WTC11 (cell line): ENCODE measurements around the gene CACHD1. TPM values are rescaled to one million over a fixed set of nuclear protein-coding genes. Genes with fewer than 3 reads are reported as not detected.

Experiments used
- ATAC-seq: fragments of 200-7000 bp; cut with Tn5 transposase; 2 replicates; pipeline ENCODE4 v1.10.0; 2021; ENCODE audit warnings: mild to moderate bottlenecking, moderate library complexity
- CTCF ChIA-PET: fragments of 300-600 bp; sonication (Branson Sonifier 250); formaldehyde crosslinking; loops from one replicate; lab custom pipeline; 2021; ENCODE audit warnings: antibody characterized with exemption; lab: Charles Lee
- POLR2A ChIA-PET: fragments of 350-600 bp; sonication (Branson Sonifier 250); formaldehyde crosslinking; loops from one replicate; lab custom pipeline; 2021; ENCODE audit warnings: antibody characterized with exemption; lab: Charles Lee
- DNase-seq: peaks from one replicate; pipeline ENCODE4 v3.0.0; 2021; ENCODE audit warnings: low spot score
- H3K27ac Mint-ChIP-seq: 2 replicates; pipeline ENCODE4 v1.8.0; 2021; ENCODE audit warnings: mixed read lengths
- H3K27me3 Mint-ChIP-seq: 2 replicates; pipeline ENCODE4 v1.8.0; 2021; ENCODE audit warnings: low read depth, mild to moderate bottlenecking, moderate library complexity, mixed read lengths
- H3K36me3 Mint-ChIP-seq: 2 replicates; pipeline ENCODE4 v1.8.0; 2021; ENCODE audit warnings: mixed read lengths
- H3K4me1 Mint-ChIP-seq: 2 replicates; pipeline ENCODE4 v1.8.0; 2022; ENCODE audit warnings: mixed read lengths
- H3K4me3 Mint-ChIP-seq: 2 replicates; pipeline ENCODE4 v1.8.0; 2021; ENCODE audit warnings: mild to moderate bottlenecking, moderate library complexity, mixed read lengths
- H3K9me3 Mint-ChIP-seq: 2 replicates; pipeline ENCODE4 v1.8.0; 2021; ENCODE audit warnings: mixed read lengths
- ATF6 ChIP-seq: sonication (generic); formaldehyde crosslinking; IDR thresholded peaks from 2 replicates; pipeline ENCODE4 v1.8.1; 2023; ENCODE audit warnings: mild to moderate bottlenecking, missing genetic modification reagents
- EMX1 ChIP-seq: fragments of 250-450 bp; sonication (Bioruptor Pico); IDR thresholded peaks from 2 replicates; pipeline ENCODE4 v1.8.0; 2021; ENCODE audit warnings: mild to moderate bottlenecking
- ERG ChIP-seq: fragments of 250-450 bp; sonication (Bioruptor Pico); IDR thresholded peaks from 2 replicates; pipeline ENCODE4 v1.8.0; 2021; ENCODE audit warnings: mild to moderate bottlenecking
- FOXP4 ChIP-seq: sonication (generic); formaldehyde crosslinking; IDR thresholded peaks from 2 replicates; pipeline ENCODE4 v1.8.0; 2022; ENCODE audit warnings: mild to moderate bottlenecking, missing genetic modification reagents
- HMGA2 ChIP-seq: fragments of 250-450 bp; sonication (Bioruptor Pico); IDR thresholded peaks from 2 replicates; pipeline ENCODE4 v1.4.0; 2021; ENCODE audit warnings: mild to moderate bottlenecking, moderate library complexity
- JAZF1 ChIP-seq: fragments of 250-450 bp; sonication (Bioruptor Pico); IDR thresholded peaks from 2 replicates; pipeline ENCODE4 v1.9.0; 2021; ENCODE audit warnings: moderate library complexity, mild to moderate bottlenecking, inconsistent platforms
- MAX ChIP-seq: sonication (generic); formaldehyde crosslinking; IDR thresholded peaks from 2 replicates; pipeline ENCODE4 v1.8.0; 2022; ENCODE audit warnings: mild to moderate bottlenecking, missing genetic modification reagents
- PRRX2 ChIP-seq: fragments of 250-450 bp; sonication (Bioruptor Pico); IDR thresholded peaks from 2 replicates; pipeline ENCODE4 v1.8.0; 2021; ENCODE audit warnings: mild to moderate bottlenecking
- RELA ChIP-seq: sonication (generic); formaldehyde crosslinking; IDR thresholded peaks from 2 replicates; pipeline ENCODE4 v1.8.1; 2022; ENCODE audit warnings: missing genetic modification reagents, mild to moderate bottlenecking, borderline replicate concordance
- RORB ChIP-seq: fragments of 250-450 bp; sonication (Bioruptor Pico); IDR thresholded peaks from 2 replicates; pipeline ENCODE4 v1.9.0; 2021; ENCODE audit warnings: mild to moderate bottlenecking
- STAT6 ChIP-seq: sonication (generic); formaldehyde crosslinking; conservative IDR thresholded peaks from 2 replicates; pipeline ENCODE4 v1.8.1; 2023; ENCODE audit warnings: mild to moderate bottlenecking, low read depth, missing genetic modification reagents, moderate library complexity
- TCF7 ChIP-seq: sonication (generic); formaldehyde crosslinking; IDR thresholded peaks from 2 replicates; pipeline ENCODE4 v1.8.0; 2022; ENCODE audit warnings: mild to moderate bottlenecking, low read depth, missing genetic modification reagents, moderate library complexity
- ZBTB21 ChIP-seq: sonication (generic); formaldehyde crosslinking; IDR thresholded peaks from 2 replicates; pipeline ENCODE4 v1.8.1; 2023; ENCODE audit warnings: mild to moderate bottlenecking, missing genetic modification reagents, borderline replicate concordance
- ZBTB43 ChIP-seq: sonication (generic); formaldehyde crosslinking; IDR thresholded peaks from 2 replicates; pipeline ENCODE4 v1.8.1; 2023; ENCODE audit warnings: mild to moderate bottlenecking, missing genetic modification reagents
- ZNF219 ChIP-seq: sonication (generic); formaldehyde crosslinking; IDR thresholded peaks from 2 replicates; pipeline ENCODE4 v1.8.0; 2023; ENCODE audit warnings: missing genetic modification reagents, mild to moderate bottlenecking, borderline replicate concordance
- ZNF317 ChIP-seq: sonication (generic); formaldehyde crosslinking; IDR thresholded peaks from 2 replicates; pipeline ENCODE4 v1.8.1; 2023; ENCODE audit warnings: low read depth, mild to moderate bottlenecking, moderate library complexity, missing genetic modification reagents, borderline replicate concordance
- ZNF532 ChIP-seq: fragments of 250-450 bp; sonication (Bioruptor Pico); IDR thresholded peaks from 2 replicates; pipeline ENCODE4 v1.9.0; 2021; ENCODE audit warnings: mild to moderate bottlenecking, borderline replicate concordance
- ZSCAN18 ChIP-seq: fragments of 250-450 bp; sonication (Bioruptor Pico); IDR thresholded peaks from 2 replicates; pipeline ENCODE4 v2.1.2; 2022; ENCODE audit warnings: mild to moderate bottlenecking, moderate library complexity
- total RNA-seq: library from RNA; stranded (reverse); gene quantifications from 3 replicates; pipeline ENCODE4 v1.2.3, GENCODE V29; 2021

CACHD1 gene
- total RNA-seq, 1 experiment from 2014 or later = 26.3 TPM

- Mint-ChIP-seq H3K9me3 (no peaks in the 10 kb centered on the region), H3K4me1 (peaks cover 4% of the 10 kb centered on the region; the same call in 1 of the 2 replicates), H3K27me3 (no peaks in the 10 kb centered on the region), H3K27ac (no peak overlapping the region), H3K36me3 (peaks cover 75% of the 10 kb centered on the region), H3K4me3 (no peak overlapping the region)
- POLR2A ChIA-PET = no interaction called here
- CTCF ChIA-PET = interaction anchor here (1.0 to 2.1 kb wide), 3 partner anchors 9 to 22 kb away, joined by 3 to 6 read pairs (median 4); no protein-coding TSS in a partner anchor
- DNase-seq = peak; percentile 52
- peak; percentile 60 for ATAC-seq
- TF ChIP-seq PRRX2 (no peak), RELA (no peak), HMGA2 (CRISPR knock-in tag) (peak; percentile 4; the same call in 1 of the 2 replicates), ZSCAN18 (no peak)
Measured at GRCh38 chr1:64663668-64664067, 193.7 kb downstream of the CACHD1 start.

- Mint-ChIP-seq H3K27me3 (no peaks in the 10 kb centered on the region), H3K27ac (no peak overlapping the region), H3K4me3 (no peak overlapping the region), H3K4me1 (peaks cover 4% of the 10 kb centered on the region; the same call in 1 of the 2 replicates), H3K36me3 (peaks cover 69% of the 10 kb centered on the region), H3K9me3 (no peaks in the 10 kb centered on the region)
- CTCF ChIA-PET = interaction anchor here (1.0 to 2.1 kb wide), 3 partner anchors 10 to 21 kb away, joined by 3 to 6 read pairs (median 4); no protein-coding TSS in a partner anchor
- DNase-seq (no peak), ATAC-seq (no peak)
- POLR2A ChIA-PET = no interaction called here
- no peak for TF ChIP-seq FOXP4 (CRISPR knock-in tag)
- TF ChIP-seq STAT6 (CRISPR knock-in tag) = no peak
- TF ChIP-seq RORB = no peak
- no peak for TF ChIP-seq MAX (CRISPR knock-in tag)
- TF ChIP-seq ERG (CRISPR knock-in tag) = no peak
- TF ChIP-seq ZNF317 (CRISPR knock-in tag) = no peak
- no peak for TF ChIP-seq ZBTB21 (CRISPR knock-in tag)
- no peak for TF ChIP-seq EMX1 (CRISPR knock-in tag)
- TF ChIP-seq ZBTB43 (CRISPR knock-in tag) = no peak
- TF ChIP-seq ZNF532 = no peak
- no peak for TF ChIP-seq ATF6 (CRISPR knock-in tag)
- TF ChIP-seq JAZF1 (CRISPR knock-in tag) = no peak
- no peak for TF ChIP-seq ZNF219 (CRISPR knock-in tag)
- TF ChIP-seq TCF7 (CRISPR knock-in tag) = no peak
Measured at GRCh38 chr1:64664299-64664698, 194.4 kb downstream of the CACHD1 start.
